ENCODE measurements around the gene ATG13. TPM values are rescaled to one million over a fixed set of nuclear protein-coding genes. Genes with fewer than 3 reads are reported as not detected.

The ATG13 gene
- total and polyA plus RNA-seq, 4 donors = 29.9 to 72.7 (median 53.0) TPM

GRCh38 chr11:46615756-46616155 lies 1.6 kb upstream of the ATG13 start:
- Histone ChIP-seq H3K9me3 (ENCODE audit: control insufficient read depth, low read length) (no peaks in the 10 kb centered on the region), H3K27ac (ENCODE audit: low read depth in 1 of 2, low read length in 2 of 2) (no peak overlapping the region), H3K4me1 (ENCODE audit: control insufficient read depth in 1 of 2, insufficient read depth in 2 of 2, low read length in 2 of 2) (peaks cover 0 to 2% of the 10 kb centered on the region in 2 donors), H3K4me3 (ENCODE audit: low read length in 2 of 2) (no peak overlapping the region), H3K36me3 (ENCODE audit: control insufficient read depth in 1 of 2, insufficient read depth in 2 of 2, low read length in 1 of 2) (no peaks in the 10 kb centered on the region), H3K27me3 (ENCODE audit: control insufficient read depth in 1 of 2, insufficient read depth in 2 of 2, low read length in 1 of 2) (no peaks in the 10 kb centered on the region)
- intact Hi-C loops (cut with DNase I) = loop anchor here in 1 of 2 donors (5.0 to 10.0 kb wide), 2 partner anchors 71 to 223 kb away; partner anchors contain the start of gene CHRM4
- no peak for ATAC-seq (ENCODE audit: low FRiP score)
- WGBS, 2 donors = 95 to 97% methylated on average over 7 of the region's 7 CpGs
- DNase-seq = no peak

DNA sequence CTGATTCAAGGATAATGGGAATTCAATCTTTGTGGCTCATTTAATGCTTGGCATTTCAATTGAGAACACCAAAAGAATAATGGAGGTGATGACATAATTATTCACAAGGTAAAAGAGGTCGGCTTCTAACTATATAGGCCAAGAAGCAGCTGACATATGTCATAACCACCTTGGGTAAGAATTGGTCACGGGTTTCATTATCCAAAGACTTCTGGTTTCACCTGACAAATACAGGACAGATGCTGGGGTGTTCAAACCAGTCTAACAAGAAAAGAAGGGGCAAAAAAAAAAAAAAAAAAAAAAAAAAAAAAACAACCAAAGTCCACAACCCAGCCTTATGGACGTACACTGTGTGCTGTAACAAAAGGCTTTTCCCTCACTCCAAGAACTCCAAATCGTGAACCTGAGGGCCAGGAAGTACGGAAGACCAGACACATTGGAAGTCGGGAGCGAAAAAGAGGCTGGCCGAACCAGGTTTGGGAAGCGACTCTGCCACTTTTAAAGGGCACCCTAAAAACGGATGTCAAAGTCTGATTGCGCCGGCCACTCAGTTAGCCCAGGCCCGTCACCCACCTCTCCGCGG lies 711 bp upstream of the ATG13 start:
- H3K27ac ChIP-seq (ENCODE audit: low read depth in 1 of 2, low read length in 2 of 2) = peak overlapping the region; percentile 46 to 49
- ATAC-seq (ENCODE audit: low FRiP score) = peak; percentile 13
- no peaks in the 10 kb centered on the region for H3K9me3 ChIP-seq (ENCODE audit: control insufficient read depth, low read length)
- peaks cover 0 to 2% of the 10 kb centered on the region in 2 donors for H3K4me1 ChIP-seq (ENCODE audit: control insufficient read depth in 1 of 2, insufficient read depth in 2 of 2, low read length in 2 of 2)
- 5% methylated on average over 15 of the region's 15 CpGs for WGBS, 2 donors
- DNase-seq = no peak
- no peaks in the 10 kb centered on the region for H3K36me3 ChIP-seq (ENCODE audit: control insufficient read depth in 1 of 2, insufficient read depth in 2 of 2, low read length in 1 of 2)
- H3K4me3 ChIP-seq (ENCODE audit: low read length in 2 of 2) = peak overlapping the region; percentile 95 to 100
- H3K27me3 ChIP-seq (ENCODE audit: control insufficient read depth in 1 of 2, insufficient read depth in 2 of 2, low read length in 1 of 2) = no peaks in the 10 kb centered on the region
- intact Hi-C loops (cut with DNase I) = loop anchor here in 1 of 2 donors (5.0 to 10.0 kb wide), 2 partner anchors 72 to 224 kb away; partner anchors contain the start of gene CHRM4

- WGBS, 2 donors = 1 to 2% methylated on average over 9 of the region's 9 CpGs
- intact Hi-C loops (cut with DNase I) = loop anchor here in 1 of 2 donors (5.0 to 10.0 kb wide), 2 partner anchors 73 to 226 kb away; partner anchors contain the start of gene CHRM4
- no peaks in the 10 kb centered on the region for H3K9me3 ChIP-seq (ENCODE audit: control insufficient read depth, low read length)
- no peak for ATAC-seq (ENCODE audit: low FRiP score)
- peak overlapping the region; percentile 80 to 96 for H3K27ac ChIP-seq (ENCODE audit: low read depth in 1 of 2, low read length in 2 of 2)
- H3K4me1 ChIP-seq (ENCODE audit: control insufficient read depth in 1 of 2, insufficient read depth in 2 of 2, low read length in 2 of 2) = peaks cover 0 to 2% of the 10 kb centered on the region in 2 donors
- no peak for DNase-seq
- H3K4me3 ChIP-seq (ENCODE audit: low read length in 2 of 2) = peak overlapping the region; percentile 95 to 100
- H3K36me3 ChIP-seq (ENCODE audit: control insufficient read depth in 1 of 2, insufficient read depth in 2 of 2, low read length in 1 of 2) = no peaks in the 10 kb centered on the region
- no peaks in the 10 kb centered on the region for H3K27me3 ChIP-seq (ENCODE audit: control insufficient read depth in 1 of 2, insufficient read depth in 2 of 2, low read length in 1 of 2)
Observed at GRCh38 chr11:46617972-46618314, 590 bp downstream of the ATG13 start.

DNA sequence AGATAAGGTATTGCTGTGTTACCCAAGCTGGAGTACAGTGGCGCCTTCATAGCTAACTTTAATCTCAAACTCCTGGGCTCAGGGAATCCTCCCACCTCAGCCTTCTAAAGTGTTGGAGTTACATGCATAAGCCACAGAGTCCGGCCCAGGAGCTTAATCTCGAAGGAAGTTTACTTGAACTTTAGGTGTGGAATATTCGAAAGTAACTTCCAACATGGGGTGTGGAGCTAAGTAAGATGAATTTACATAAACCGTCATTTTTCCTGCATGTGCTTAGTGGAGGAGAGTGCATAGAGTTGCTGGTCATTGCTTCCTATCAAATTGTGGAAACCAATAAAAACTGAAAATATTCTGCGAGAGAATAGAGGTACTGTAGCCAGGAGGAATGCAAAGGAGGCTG lies 1.5 kb downstream of the ATG13 start:
- no peak overlapping the region for H3K27ac ChIP-seq (ENCODE audit: low read depth in 1 of 2, low read length in 2 of 2)
- intact Hi-C loops (cut with DNase I) = loop anchor here in 1 of 2 donors (5.0 to 10.0 kb wide), 2 partner anchors 74 to 227 kb away; partner anchors contain the start of gene CHRM4
- ATAC-seq (ENCODE audit: low FRiP score) (no peak), DNase-seq (no peak)
- H3K36me3 ChIP-seq (ENCODE audit: control insufficient read depth in 1 of 2, insufficient read depth in 2 of 2, low read length in 1 of 2) = no peaks in the 10 kb centered on the region
- no peaks in the 10 kb centered on the region for H3K27me3 ChIP-seq (ENCODE audit: control insufficient read depth in 1 of 2, insufficient read depth in 2 of 2, low read length in 1 of 2)
- H3K9me3 ChIP-seq (ENCODE audit: control insufficient read depth, low read length) = no peaks in the 10 kb centered on the region
- H3K4me1 ChIP-seq (ENCODE audit: control insufficient read depth in 1 of 2, insufficient read depth in 2 of 2, low read length in 2 of 2) = peaks cover 0 to 2% of the 10 kb centered on the region in 2 donors
- peak overlapping the region in 1 of 2 donors; percentile 95 for H3K4me3 ChIP-seq (ENCODE audit: low read length in 2 of 2)
- 66 to 67% methylated on average over 6 of the region's 6 CpGs for WGBS, 2 donors

- no peak for DNase-seq
- WGBS, 2 donors = 83 to 89% methylated on average over 3 of the region's 3 CpGs
- H3K9me3 ChIP-seq (ENCODE audit: control insufficient read depth, low read length) = no peaks in the 10 kb centered on the region
- no peaks in the 10 kb centered on the region for H3K4me1 ChIP-seq (ENCODE audit: control insufficient read depth in 1 of 2, insufficient read depth in 2 of 2, low read length in 2 of 2)
- intact Hi-C loops (cut with DNase I) = no loop called here
- H3K36me3 ChIP-seq (ENCODE audit: control insufficient read depth in 1 of 2, insufficient read depth in 2 of 2, low read length in 1 of 2) = peaks cover 4 to 5% of the 10 kb centered on the region in 2 donors
- no peak overlapping the region for H3K27ac ChIP-seq (ENCODE audit: low read depth in 1 of 2, low read length in 2 of 2)
- H3K27me3 ChIP-seq (ENCODE audit: control insufficient read depth in 1 of 2, insufficient read depth in 2 of 2, low read length in 1 of 2) = no peaks in the 10 kb centered on the region
- ATAC-seq (ENCODE audit: low FRiP score) = no peak
- no peak overlapping the region for H3K4me3 ChIP-seq (ENCODE audit: low read length in 2 of 2)
Observed at GRCh38 chr11:46625406-46625805, 8.1 kb downstream of the ATG13 start.

DNA sequence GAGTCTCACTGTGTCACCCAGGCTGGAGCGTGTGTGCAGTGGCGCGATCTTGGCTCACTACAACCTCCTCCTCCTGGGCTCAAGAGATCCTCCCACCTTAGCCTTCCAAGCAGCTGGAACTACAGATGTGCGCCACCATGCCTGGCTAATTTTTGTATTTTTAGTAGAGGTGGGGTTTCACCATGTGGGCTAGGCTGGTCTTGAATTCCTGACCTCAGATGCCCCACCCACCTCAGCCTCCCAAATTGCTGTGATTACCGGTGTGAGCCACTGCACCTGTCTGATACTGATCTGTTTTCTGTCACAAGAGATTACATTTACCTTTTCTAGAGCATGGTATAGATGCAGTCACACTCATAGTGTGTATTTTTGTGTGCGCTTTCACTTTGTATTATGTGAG lies 11.6 kb downstream of the ATG13 start:
- intact Hi-C loops (cut with DNase I) = no loop called here
- peaks cover 5 to 7% of the 10 kb centered on the region in 2 donors for H3K36me3 ChIP-seq (ENCODE audit: control insufficient read depth in 1 of 2, insufficient read depth in 2 of 2, low read length in 1 of 2)
- WGBS, 2 donors = 83 to 87% methylated on average over 6 of the region's 6 CpGs

DNA sequence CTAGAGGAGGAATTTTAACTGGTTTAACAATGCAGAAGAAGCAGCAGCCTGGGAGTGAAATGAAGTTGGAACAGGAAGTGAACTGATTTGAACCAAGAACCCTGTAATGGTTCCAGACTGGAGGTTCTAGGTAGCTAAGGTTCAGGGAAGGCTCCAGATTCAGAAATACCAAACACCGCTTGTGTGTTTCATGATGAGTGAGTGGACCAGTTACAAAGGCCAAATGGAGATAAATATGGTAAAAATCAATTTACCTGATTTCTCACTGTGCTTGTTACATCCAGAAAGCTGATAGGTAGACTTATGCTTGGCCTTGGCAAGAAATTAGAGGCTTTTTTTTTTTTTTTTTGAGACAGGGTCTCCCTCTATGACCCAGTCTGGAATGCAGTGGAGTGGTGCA lies 12.9 kb downstream of the ATG13 start:
- H3K4me3 ChIP-seq (ENCODE audit: low read length in 2 of 2) = no peak overlapping the region
- no peaks in the 10 kb centered on the region for H3K4me1 ChIP-seq (ENCODE audit: control insufficient read depth in 1 of 2, insufficient read depth in 2 of 2, low read length in 2 of 2)
- no peaks in the 10 kb centered on the region for H3K9me3 ChIP-seq (ENCODE audit: control insufficient read depth, low read length)
- intact Hi-C loops (cut with DNase I) = no loop called here
- WGBS, 2 donors = 99 to 100% methylated on average over 1 of the region's 1 CpG
- DNase-seq = no peak
- no peaks in the 10 kb centered on the region for H3K27me3 ChIP-seq (ENCODE audit: control insufficient read depth in 1 of 2, insufficient read depth in 2 of 2, low read length in 1 of 2)
- peaks cover 3 to 5% of the 10 kb centered on the region in 2 donors for H3K36me3 ChIP-seq (ENCODE audit: control insufficient read depth in 1 of 2, insufficient read depth in 2 of 2, low read length in 1 of 2)
- ATAC-seq (ENCODE audit: low FRiP score) = no peak
- H3K27ac ChIP-seq (ENCODE audit: low read depth in 1 of 2, low read length in 2 of 2) = no peak overlapping the region

More for the DNA sequence above, 11.6 kb downstream of the ATG13 start:
- ATAC-seq (ENCODE audit: low FRiP score) (no peak), DNase-seq (no peak)
- Histone ChIP-seq H3K27ac (ENCODE audit: low read depth in 1 of 2, low read length in 2 of 2) (no peak overlapping the region), H3K27me3 (ENCODE audit: control insufficient read depth in 1 of 2, insufficient read depth in 2 of 2, low read length in 1 of 2) (no peaks in the 10 kb centered on the region), H3K4me3 (ENCODE audit: low read length in 2 of 2) (no peak overlapping the region), H3K4me1 (ENCODE audit: control insufficient read depth in 1 of 2, insufficient read depth in 2 of 2, low read length in 2 of 2) (no peaks in the 10 kb centered on the region), H3K9me3 (ENCODE audit: control insufficient read depth, low read length) (no peaks in the 10 kb centered on the region)

DNA sequence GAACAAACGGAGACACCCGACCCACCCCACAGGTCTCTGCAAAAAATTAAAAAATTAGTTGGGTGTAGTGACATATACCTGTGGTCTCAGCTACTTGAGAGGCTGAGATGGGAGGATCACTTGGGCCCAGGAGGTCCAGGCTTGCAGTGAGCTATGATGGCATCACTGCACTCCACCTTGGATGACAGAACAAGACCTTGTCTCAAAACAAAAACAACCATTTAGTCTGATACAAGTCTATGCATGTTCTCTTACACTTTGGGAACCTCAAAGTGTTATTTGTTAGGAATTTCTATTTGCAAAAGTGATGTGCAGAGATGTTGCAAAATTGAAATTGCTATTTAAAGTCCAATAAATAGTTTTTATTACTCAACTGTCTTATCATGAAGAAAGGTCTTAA lies 14.3 kb downstream of the ATG13 start:
- Histone ChIP-seq H3K9me3 (ENCODE audit: control insufficient read depth, low read length) (no peaks in the 10 kb centered on the region), H3K4me1 (ENCODE audit: control insufficient read depth in 1 of 2, insufficient read depth in 2 of 2, low read length in 2 of 2) (no peaks in the 10 kb centered on the region), H3K4me3 (ENCODE audit: low read length in 2 of 2) (no peak overlapping the region), H3K27ac (ENCODE audit: low read depth in 1 of 2, low read length in 2 of 2) (no peak overlapping the region), H3K36me3 (ENCODE audit: control insufficient read depth in 1 of 2, insufficient read depth in 2 of 2, low read length in 1 of 2) (peaks cover 0 to 3% of the 10 kb centered on the region in 2 donors), H3K27me3 (ENCODE audit: control insufficient read depth in 1 of 2, insufficient read depth in 2 of 2, low read length in 1 of 2) (no peaks in the 10 kb centered on the region)
- no peak for ATAC-seq (ENCODE audit: low FRiP score)
- DNase-seq = no peak
- WGBS, 2 donors = 90 to 97% methylated on average over 2 of the region's 2 CpGs
- intact Hi-C loops (cut with DNase I) = no loop called here

DNA sequence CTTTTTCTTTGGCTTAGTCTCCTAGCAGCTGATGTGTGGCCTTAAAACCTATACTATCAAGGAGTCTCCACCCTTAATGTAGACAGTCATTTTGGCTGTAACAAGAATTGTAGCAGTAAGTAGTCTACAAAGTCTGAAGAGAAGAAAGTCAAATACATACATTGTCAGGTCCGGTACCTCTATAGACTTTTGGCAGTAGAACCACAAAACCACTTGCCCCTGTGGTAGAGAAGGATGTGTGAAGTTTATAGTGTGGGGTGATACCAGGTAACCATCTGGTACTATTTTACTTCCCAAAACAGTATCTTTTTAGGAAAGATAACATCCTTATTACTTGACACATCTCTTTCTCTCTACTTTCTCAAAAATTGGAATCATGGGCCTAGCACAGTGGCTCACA lies 15.1 kb downstream of the ATG13 start:
- intact Hi-C loops (cut with DNase I) = no loop called here
- H3K27ac ChIP-seq (ENCODE audit: low read depth in 1 of 2, low read length in 2 of 2) = no peak overlapping the region
- H3K4me1 ChIP-seq (ENCODE audit: control insufficient read depth in 1 of 2, insufficient read depth in 2 of 2, low read length in 2 of 2) = no peaks in the 10 kb centered on the region
- no peaks in the 10 kb centered on the region for H3K27me3 ChIP-seq (ENCODE audit: control insufficient read depth in 1 of 2, insufficient read depth in 2 of 2, low read length in 1 of 2)
- H3K4me3 ChIP-seq (ENCODE audit: low read length in 2 of 2) = no peak overlapping the region
- 86 to 96% methylated on average over 1 of the region's 1 CpG for WGBS, 2 donors
- ATAC-seq (ENCODE audit: low FRiP score) (no peak), DNase-seq (no peak)
- no peaks in the 10 kb centered on the region for H3K9me3 ChIP-seq (ENCODE audit: control insufficient read depth, low read length)
- H3K36me3 ChIP-seq (ENCODE audit: control insufficient read depth in 1 of 2, insufficient read depth in 2 of 2, low read length in 1 of 2) = peaks cover 0 to 3% of the 10 kb centered on the region in 2 donors

All from aorta (tissue), 5 donors.